Bronchial epithelial cell (primary cell): ENCODE data around the gene NIN. TPM values are rescaled to one million over a fixed set of nuclear protein-coding genes. Genes with fewer than 3 reads are reported as not detected.

Experiments
- DNase-seq: peaks from one replicate; pipeline ENCODE4 v3.0.0-alpha.2; 2010; ENCODE audit warnings: low read depth
- FAIRE-seq: peaks from 2 replicates; lab custom pipeline; 2011; peaks lifted over from hg19 to GRCh38; lab: Jason Lieb, UNC
- H3K27me3 ChIP-seq: 2 replicates; pipeline ENCODE4 v1.5.1; 2011; ENCODE audit warnings: low read length; ENCODE audit not compliant: control insufficient read depth, insufficient read depth
- H3K36me3 ChIP-seq: 2 replicates; pipeline ENCODE4 v1.5.1; 2011; ENCODE audit warnings: low read length; ENCODE audit not compliant: control insufficient read depth, insufficient read depth
- H3K4me3 ChIP-seq: 2 replicates; pipeline ENCODE4 v1.5.1; 2011; ENCODE audit warnings: mild to moderate bottlenecking, low read depth, low read length, control low read depth
- CTCF ChIP-seq: IDR thresholded peaks from 2 replicates; pipeline ENCODE4 v1.5.1; 2011; ENCODE audit warnings: mild to moderate bottlenecking, moderate library complexity, low read length, control low read depth, inconsistent platforms; ENCODE audit not compliant: insufficient read depth, severe bottlenecking
- total RNA-seq: library from RNA; depleted of rRNA; stranded (reverse); fragments of >200 nt; gene quantifications from 2 replicates; pipeline ENCODE4 v1.2.1, GENCODE V29; 2014

NIN gene
- total RNA-seq, 1 donor from 2014 or later = 16.8 TPM

GRCh38 chr14:50675597-50675996 lies 155.4 kb downstream of the NIN start:
- no peaks in the 10 kb centered on the region for H3K27me3 ChIP-seq
- H3K4me3 ChIP-seq = no peak overlapping the region
- FAIRE-seq = no peak
- H3K36me3 ChIP-seq = no peaks in the 10 kb centered on the region
- no peak for TF ChIP-seq CTCF
- peak; percentile 54 for DNase-seq

GRCh38 chr14:50670866-50671256 lies 160.1 kb downstream of the NIN start:
- H3K27me3 ChIP-seq = no peaks in the 10 kb centered on the region
- H3K4me3 ChIP-seq = no peak overlapping the region
- no peak for TF ChIP-seq CTCF
- DNase-seq = no peak
- FAIRE-seq = no peak
- H3K36me3 ChIP-seq = no peaks in the 10 kb centered on the region

GRCh38 chr14:50670196-50670865 lies 160.6 kb downstream of the NIN start:
- no peak overlapping the region for H3K4me3 ChIP-seq
- H3K27me3 ChIP-seq = no peaks in the 10 kb centered on the region
- H3K36me3 ChIP-seq = no peaks in the 10 kb centered on the region
- DNase-seq = peak; percentile 11
- no peak for FAIRE-seq
- no peak for TF ChIP-seq CTCF

Other genes with a start within 250 kb of the NIN start
- 26.9 and 28.7 TPM in 2 replicates for gene SAV1, start 162.9 kb downstream of the NIN start, total RNA-seq
- gene ABHD12B, start 40.9 kb upstream of the NIN start, total RNA-seq = not detected in 2 replicates
- gene PYGL, start 113.3 kb upstream of the NIN start, total RNA-seq = 71.1 and 94.2 TPM in 2 replicates